Stimulated activated effector memory CD8-positive, alpha-beta T cell treated with anti-CD3 and anti-CD28 coated beads, Interleukin-12 subunit alpha, Interleukin-12 subunit beta, amount 100 ng/mL, for 72 hours (primary cell): ENCODE measurements around the gene ATP6V0D1.
A peak's percentile ranks its signal among the peaks of the same experiment; 100 is the strongest.

Experiments
- ATAC-seq: fragments of 150-1000 bp; cut with Tn5 transposase; 2 replicates; pipeline ENCODE4 v1.10.0; 2021
- DNase-seq, 2 donors: peaks; one replicate each; pipeline ENCODE4 v3.0.0; 2021 to 2022; ENCODE audit warnings: low spot score in 2 of 2
- H3K27ac Mint-ChIP-seq: one replicate; pipeline ENCODE4 v1.8.0; 2022; ENCODE audit warnings: mild to moderate bottlenecking, mixed read lengths
- H3K36me3 Mint-ChIP-seq: one replicate; pipeline ENCODE4 v1.8.0; 2022; ENCODE audit warnings: mild to moderate bottlenecking, mixed read lengths
- H3K4me1 Mint-ChIP-seq: one replicate; pipeline ENCODE4 v1.8.0; 2022; ENCODE audit warnings: mixed read lengths
- H3K4me3 Mint-ChIP-seq: one replicate; pipeline ENCODE4 v1.8.0; 2022; ENCODE audit warnings: mild to moderate bottlenecking, mixed read lengths
- H3K9me3 Mint-ChIP-seq: one replicate; pipeline ENCODE4 v1.8.0; 2022; ENCODE audit warnings: mixed read lengths

Gene ATP6V0D1

DNA sequence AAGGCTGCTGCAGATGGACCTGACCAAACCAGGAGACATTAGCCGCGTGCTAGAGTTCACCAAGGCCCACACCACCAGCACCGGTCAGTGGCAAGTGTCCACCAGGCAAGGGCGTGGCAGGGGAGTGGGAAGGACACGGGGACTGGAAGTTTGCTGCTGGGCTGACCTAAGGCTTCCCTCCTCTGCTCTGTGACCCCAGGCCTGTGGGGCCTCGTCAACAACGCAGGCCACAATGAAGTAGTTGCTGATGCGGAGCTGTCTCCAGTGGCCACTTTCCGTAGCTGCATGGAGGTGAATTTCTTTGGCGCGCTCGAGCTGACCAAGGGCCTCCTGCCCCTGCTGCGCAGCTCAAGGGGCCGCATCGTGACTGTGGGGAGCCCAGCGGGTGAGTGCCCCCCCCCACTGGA is 45.2 kb downstream of the ATP6V0D1 start:
- peaks cover 25% of the 10 kb centered on the region for H3K36me3 Mint-ChIP-seq
- DNase-seq = no peak
- no peaks in the 10 kb centered on the region for H3K9me3 Mint-ChIP-seq
- H3K4me1 Mint-ChIP-seq = peaks cover 26% of the 10 kb centered on the region
- no peak for ATAC-seq
- no peak overlapping the region for H3K4me3 Mint-ChIP-seq
- no peak overlapping the region for H3K27ac Mint-ChIP-seq

DNA sequence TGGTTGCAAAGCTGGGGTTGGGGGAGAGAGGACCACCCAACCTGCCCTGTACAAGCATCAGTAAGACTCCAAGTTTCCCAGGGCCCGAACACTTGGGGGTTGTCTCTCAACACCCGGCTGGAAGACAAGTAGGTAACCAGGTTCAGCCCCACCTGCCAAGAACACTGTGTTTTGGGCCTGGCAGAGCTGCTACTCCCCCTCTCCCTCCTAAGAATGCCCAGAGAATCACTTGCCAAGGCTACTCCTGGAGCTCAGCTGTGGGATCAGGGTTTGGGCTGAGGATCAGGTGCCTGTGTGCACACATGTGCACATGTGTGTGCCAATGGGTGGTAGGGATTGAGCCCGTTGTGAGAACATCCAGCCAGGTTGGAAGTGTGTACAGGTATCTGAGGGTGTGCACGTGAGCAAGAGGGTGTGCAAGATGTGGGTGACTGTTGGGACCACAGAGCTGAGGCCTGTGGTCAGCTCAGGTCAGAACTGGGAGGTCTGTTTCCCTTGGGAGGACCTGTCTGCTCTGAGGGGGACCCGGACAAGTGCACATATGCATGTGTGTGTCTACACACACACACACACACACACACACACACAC is 47.7 kb downstream of the ATP6V0D1 start:
- Mint-ChIP-seq H3K9me3 (no peaks in the 10 kb centered on the region), H3K4me3 (no peak overlapping the region), H3K27ac (peak overlapping the region; percentile 24), H3K36me3 (peaks cover 10% of the 10 kb centered on the region), H3K4me1 (peaks cover 25% of the 10 kb centered on the region)
- ATAC-seq = no peak
- no peak for DNase-seq

DNA sequence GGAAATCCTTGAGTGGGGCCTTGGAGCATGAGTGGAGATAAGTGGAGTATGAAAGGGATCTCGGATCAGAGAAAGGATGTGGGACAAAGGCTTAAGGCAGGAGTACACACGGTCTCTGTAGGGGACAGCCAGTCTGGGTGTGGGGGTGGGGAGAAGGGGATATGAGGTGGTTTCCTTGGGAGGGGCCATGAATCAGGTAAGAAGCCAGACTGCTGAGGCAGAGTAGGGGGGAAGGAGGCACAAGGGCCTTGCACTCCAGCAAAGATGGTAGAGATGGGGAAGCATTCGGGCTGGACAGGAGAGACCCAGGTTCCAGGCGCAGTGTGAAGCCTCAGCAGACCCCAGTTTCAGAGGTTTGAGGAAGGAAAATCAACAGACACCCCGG is 48.5 kb downstream of the ATP6V0D1 start:
- Mint-ChIP-seq H3K4me3 (no peak overlapping the region), H3K27ac (peak overlapping the region; percentile 32), H3K4me1 (peaks cover 20% of the 10 kb centered on the region), H3K9me3 (no peaks in the 10 kb centered on the region), H3K36me3 (peaks cover 2% of the 10 kb centered on the region)
- ATAC-seq = no peak
- DNase-seq = no peak

DNA sequence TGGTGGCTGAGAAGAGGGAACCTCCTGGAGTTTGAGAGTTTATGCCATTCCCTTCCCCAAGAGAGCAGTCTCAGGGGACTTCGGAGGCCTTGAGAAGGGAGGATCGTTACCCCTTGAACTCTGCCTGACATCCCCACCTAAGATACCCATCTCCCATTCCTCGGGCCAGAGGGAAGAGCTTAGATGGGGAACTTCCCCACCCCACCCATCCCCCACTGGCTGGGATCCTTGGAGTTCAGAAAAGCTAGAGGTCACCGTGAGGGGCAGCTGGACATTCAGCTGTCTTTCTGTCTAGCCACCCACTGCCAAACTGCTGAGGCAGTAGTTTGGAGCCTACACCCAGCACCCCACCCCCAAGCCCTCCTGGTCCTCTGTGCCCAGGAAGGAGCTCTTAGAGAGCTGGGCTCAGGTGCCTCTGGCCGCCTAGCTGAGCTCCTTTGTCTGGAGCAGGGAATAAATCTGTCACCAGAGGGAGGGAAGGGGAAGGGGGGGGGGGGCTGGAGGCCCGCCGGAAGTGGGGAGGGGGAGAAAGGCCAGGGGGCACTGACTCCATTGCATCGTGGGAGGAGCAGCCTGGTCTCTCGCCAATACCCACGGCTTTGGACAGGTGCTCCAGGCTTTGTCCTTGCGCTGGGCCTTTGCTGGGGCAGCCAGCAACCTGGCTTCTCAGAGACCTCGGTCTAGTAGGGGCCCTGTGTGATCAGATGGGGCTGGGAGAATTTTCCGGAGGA is 49.0 kb downstream of the ATP6V0D1 start:
- Mint-ChIP-seq H3K9me3 (no peaks in the 10 kb centered on the region), H3K36me3 (no peaks in the 10 kb centered on the region), H3K4me3 (peak overlapping the region; percentile 26), H3K27ac (peak overlapping the region; percentile 32), H3K4me1 (peaks cover 14% of the 10 kb centered on the region)
- no peak for ATAC-seq
- DNase-seq = no peak

DNA sequence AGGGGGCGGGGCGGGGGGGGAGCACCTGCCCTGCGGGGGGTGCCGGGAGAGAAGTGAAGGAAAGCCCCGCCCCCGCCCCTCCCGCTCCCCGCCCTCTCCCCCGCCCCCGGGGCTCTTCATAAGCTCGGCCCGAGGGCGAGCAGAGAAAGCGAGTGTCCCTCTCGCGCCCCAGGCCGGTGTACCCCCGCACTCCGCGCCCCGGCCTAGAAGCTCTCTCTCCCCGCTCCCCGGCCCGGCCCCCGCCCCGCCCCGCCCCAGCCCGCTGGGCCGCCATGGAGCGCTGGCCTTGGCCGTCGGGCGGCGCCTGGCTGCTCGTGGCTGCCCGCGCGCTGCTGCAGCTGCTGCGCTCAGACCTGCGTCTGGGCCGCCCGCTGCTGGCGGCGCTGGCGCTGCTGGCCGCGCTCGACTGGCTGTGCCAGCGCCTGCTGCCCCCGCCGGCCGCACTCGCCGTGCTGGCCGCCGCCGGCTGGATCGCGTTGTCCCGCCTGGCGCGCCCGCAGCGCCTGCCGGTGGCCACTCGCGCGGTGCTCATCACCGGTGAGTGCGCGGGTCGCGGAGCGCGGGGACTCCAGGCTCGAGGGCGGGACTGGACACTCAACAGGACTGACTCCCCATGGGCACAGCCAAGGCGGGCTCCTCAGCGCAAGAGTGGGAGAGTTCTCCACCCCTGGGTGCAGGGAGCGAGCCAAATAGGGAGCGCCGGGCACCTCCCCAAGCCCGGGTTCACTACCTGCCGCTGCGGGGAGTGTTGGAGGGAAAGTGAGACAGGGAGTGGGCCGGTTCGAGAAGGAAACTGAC is 49.8 kb downstream of the ATP6V0D1 start, which contains the start of gene HSD11B2:
Gene HSD11B2, plus strand, starts transcription at position 145 of the 798 bp plus-strand sequence. Its CDS starts 128 bp downstream, at position 273.
- peak within 1 kb of the TSS; percentile 75 for H3K4me3 Mint-ChIP-seq
- no peak within 1 kb of the TSS for H3K27ac Mint-ChIP-seq
- DNase-seq = peak in 1 of 2 donors; percentile 61
- H3K36me3 Mint-ChIP-seq = no peaks in the 10 kb centered on the region
- peaks cover 11% of the 10 kb centered on the region for H3K4me1 Mint-ChIP-seq
- ATAC-seq = peak; percentile 61
- H3K9me3 Mint-ChIP-seq = no peaks in the 10 kb centered on the region

DNA sequence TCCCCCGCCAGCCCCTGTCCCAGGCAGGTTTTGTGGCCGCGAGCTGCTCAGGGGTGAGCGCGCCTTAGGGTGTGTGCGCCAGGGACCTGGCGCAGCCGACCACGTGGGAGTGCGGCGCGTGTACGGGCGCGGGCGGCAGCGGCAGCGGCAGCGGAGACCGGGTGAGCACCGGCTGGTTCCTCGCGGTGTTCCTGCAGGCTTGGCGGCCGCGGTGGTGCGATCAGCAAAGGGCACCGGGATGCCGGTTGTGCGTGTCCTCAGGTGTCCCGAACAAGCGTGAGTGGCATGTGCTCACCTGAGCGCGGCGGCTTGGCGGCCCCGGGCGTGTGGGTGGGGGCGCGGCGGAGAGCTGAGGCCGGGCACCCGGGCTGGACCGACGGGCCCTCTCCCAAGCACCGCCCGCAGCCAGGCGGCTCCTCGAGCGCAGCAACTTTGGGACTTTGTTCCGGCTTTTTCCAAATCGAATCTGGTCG is 50.4 kb downstream of the ATP6V0D1 start:
- H3K4me1 Mint-ChIP-seq = peaks cover 11% of the 10 kb centered on the region
- H3K9me3 Mint-ChIP-seq = no peaks in the 10 kb centered on the region
- H3K4me3 Mint-ChIP-seq = peak overlapping the region; percentile 75
- ATAC-seq = peak; percentile 47
- peak in 1 of 2 donors; percentile 65 for DNase-seq
- no peaks in the 10 kb centered on the region for H3K36me3 Mint-ChIP-seq
- H3K27ac Mint-ChIP-seq = no peak overlapping the region

DNA sequence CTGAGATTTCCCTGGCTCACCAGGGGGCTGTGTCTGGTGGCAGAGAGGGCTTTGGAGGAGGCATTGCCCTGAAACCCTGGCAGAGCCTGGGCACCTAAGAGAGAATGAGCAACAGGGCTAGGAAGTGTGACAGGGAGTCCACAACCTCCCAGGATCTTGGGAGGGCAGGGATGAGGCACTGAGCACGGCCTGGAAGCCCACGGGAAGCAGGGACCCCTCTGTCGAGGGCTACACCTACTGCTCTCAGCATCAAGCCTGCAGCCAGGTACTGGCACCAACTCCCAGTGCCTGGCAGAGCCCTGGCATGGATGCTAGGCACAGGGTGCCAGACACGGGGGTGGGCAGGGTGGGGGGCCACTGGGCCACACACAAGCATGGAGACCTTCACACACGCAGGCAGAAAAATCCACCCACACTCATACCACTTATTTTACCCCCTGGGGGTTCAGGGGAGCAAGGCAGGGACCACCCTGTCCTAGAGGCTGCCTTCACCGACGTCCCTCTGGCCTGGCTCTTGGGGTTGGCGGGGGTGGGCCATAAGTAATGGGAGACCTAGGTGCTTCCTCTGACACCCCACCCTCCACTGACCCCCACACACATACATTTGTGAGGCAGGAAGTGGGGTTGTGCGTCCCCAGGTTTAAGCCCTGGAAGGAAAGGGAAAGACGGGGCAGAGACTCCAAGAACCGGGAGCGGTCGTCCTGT is 51.0 kb downstream of the ATP6V0D1 start:
- peak overlapping the region; percentile 75 for H3K4me3 Mint-ChIP-seq
- no peaks in the 10 kb centered on the region for H3K9me3 Mint-ChIP-seq
- DNase-seq (no peak), ATAC-seq (no peak)
- H3K4me1 Mint-ChIP-seq = peaks cover 11% of the 10 kb centered on the region
- no peaks in the 10 kb centered on the region for H3K36me3 Mint-ChIP-seq
- no peak overlapping the region for H3K27ac Mint-ChIP-seq

DNA sequence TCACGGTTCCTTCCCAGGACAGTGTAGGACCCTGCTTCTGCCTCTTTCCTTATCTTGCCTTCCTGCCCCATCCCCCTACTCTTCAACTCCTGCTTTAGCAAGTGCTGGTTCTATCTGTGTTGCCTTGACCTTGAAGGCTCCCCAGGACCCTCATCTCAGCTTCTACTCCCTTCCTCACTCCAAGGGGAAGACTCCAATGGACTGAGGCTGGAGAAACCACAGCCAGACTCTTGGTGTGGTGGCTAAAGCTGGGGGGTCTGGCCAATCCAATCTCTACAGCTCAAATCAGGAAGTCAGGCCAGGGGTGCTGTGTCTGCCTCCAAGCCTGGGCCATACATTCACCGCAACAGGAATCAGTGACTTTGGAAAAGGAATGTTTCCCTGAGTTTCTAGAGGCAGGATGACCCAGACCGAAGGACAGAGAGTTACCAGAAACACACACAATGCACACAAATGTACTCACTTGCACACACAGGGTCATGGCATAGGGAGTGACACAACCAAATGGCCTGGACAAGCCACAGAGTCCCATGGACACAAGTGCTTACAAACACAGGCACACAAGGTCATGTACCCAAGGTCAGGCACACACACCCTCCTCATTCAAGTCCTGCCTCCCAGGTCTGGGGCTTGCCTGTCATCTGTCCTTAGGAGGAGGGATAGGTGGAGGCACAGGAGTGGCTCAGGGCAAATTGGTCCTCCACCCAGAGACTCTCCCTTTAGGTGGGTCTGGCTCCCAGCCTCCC is 51.7 kb downstream of the ATP6V0D1 start:
- Mint-ChIP-seq H3K9me3 (no peaks in the 10 kb centered on the region), H3K36me3 (no peaks in the 10 kb centered on the region), H3K4me3 (peak overlapping the region; percentile 75), H3K27ac (peak overlapping the region; percentile 29), H3K4me1 (peaks cover 8% of the 10 kb centered on the region)
- DNase-seq (peak in 1 of 2 donors; percentile 55), ATAC-seq (no peak)

DNA sequence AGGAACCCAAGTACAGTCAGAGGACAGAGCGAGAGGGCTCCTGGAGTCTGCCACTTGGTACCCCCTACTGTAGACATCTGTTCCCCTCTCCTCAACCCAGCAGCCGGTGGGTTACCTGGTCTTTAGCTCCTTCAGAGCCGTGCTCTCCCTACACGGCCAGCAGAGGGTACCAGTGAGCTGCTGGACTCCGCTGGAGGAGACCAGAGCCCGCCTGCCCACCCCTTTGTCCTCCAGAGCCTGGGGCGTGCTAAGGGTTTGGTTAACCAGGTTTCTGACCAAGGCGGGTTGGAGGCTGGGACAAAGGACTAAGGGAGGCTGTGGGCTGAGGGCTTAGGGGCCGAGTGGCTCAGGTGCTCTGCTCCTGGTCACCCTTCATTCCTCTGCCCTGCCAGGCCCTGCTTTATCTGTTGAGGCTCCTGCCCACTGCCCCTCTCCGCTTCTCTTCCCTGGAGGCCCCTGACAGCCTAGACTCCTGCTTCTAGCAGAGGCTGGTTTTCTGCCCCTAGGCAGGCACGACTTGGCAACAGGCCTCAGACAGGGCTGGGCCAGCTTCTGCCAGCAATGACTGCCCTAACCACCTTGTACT is 52.7 kb downstream of the ATP6V0D1 start:
- H3K4me1 Mint-ChIP-seq = peaks cover 6% of the 10 kb centered on the region
- H3K9me3 Mint-ChIP-seq = no peaks in the 10 kb centered on the region
- no peaks in the 10 kb centered on the region for H3K36me3 Mint-ChIP-seq
- H3K4me3 Mint-ChIP-seq = no peak overlapping the region
- ATAC-seq (peak; percentile 76), DNase-seq (peak; percentile 58 to 83)
- peak overlapping the region; percentile 29 for H3K27ac Mint-ChIP-seq

DNA sequence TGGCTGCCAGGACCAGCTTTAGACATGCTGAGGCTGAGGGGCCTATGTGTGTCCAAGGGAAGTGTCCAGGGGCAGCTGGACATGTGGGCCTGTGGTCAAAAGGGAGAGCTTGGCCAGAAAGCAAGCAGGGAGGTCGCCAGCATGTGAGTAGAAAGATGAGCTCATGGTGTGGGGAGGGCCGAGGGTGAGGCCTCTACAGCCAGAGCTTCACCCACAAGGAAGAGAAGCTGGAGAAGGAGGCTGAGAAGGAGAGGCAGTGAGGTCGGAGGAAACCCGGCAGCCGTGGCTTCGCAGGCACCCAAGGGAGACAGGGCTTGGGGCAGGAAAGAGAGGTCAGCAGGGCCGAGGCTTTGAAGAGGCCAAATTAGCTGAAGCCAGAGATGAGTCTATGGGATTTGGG is 54.0 kb downstream of the ATP6V0D1 start:
- Mint-ChIP-seq H3K36me3 (no peaks in the 10 kb centered on the region), H3K4me3 (no peak overlapping the region), H3K4me1 (peaks cover 6% of the 10 kb centered on the region), H3K27ac (no peak overlapping the region), H3K9me3 (no peaks in the 10 kb centered on the region)
- ATAC-seq = no peak
- no peak for DNase-seq

DNA sequence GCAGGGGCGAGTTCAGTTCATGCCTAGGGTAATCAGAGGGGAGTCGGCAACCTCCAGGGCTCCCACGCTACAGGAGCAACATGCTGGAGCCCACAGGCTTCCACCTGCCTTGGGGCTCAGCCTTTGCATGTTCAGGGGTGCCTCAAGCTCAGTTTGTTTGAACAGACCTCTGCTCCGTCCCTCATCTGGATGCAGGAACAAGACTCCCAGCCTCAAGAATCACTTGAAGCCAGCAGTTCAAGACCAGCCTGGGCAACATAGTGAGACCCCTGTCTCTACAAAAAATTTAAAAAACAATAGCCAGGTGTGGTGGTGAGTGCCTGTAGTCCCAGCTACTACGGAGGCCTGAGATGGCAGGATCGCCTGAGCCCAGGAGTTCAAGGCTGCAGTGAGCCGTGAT is 54.9 kb downstream of the ATP6V0D1 start:
- DNase-seq = no peak

DNA sequence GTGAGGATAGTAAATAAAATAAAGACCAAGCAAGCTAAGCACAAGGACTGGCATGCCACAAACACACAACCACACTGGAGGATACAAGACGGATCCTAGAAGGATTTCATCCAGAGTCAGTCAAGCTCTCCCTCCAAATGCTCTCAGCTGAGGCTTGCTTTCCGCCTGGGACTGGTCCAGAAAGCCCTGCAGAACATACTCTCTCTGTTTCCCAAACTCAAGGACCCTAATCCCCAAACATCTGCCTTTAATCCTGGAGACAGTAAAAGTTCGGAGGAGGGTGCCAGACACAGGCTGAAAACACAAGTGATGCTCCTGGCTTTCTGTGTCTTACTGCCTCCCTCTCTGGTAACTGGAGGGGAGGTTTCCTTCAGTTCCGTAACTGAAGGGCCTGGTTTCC is 55.4 kb downstream of the ATP6V0D1 start:
- Mint-ChIP-seq H3K27ac (no peak overlapping the region), H3K4me3 (no peak overlapping the region), H3K9me3 (no peaks in the 10 kb centered on the region), H3K36me3 (no peaks in the 10 kb centered on the region), H3K4me1 (peaks cover 5% of the 10 kb centered on the region)
- ATAC-seq = no peak
- DNase-seq = no peak

More for the DNA sequence above, 54.9 kb downstream of the ATP6V0D1 start:
- H3K4me1 Mint-ChIP-seq = peaks cover 6% of the 10 kb centered on the region
- ATAC-seq = no peak
- H3K4me3 Mint-ChIP-seq = no peak overlapping the region
- no peaks in the 10 kb centered on the region for H3K9me3 Mint-ChIP-seq
- H3K36me3 Mint-ChIP-seq = no peaks in the 10 kb centered on the region
- no peak overlapping the region for H3K27ac Mint-ChIP-seq

DNA sequence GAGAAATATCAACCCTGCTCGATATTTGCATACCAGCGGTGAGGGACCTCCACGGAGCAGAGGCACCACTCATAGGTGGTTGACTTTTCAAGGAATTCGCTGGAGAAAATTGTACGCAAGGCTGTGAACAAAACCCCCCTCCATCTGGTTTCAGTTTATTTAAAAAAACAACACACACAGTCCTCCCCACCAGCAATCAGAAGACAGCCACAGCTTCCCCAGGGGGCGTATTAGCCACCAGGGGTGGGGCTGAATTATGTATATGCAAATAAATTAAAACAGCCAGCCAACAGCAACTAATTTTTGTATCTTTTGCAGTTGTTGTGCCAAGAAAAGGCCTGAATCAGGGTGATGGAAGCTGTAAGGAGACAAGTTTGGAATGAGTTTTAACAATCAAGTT is 55.9 kb downstream of the ATP6V0D1 start:
- ATAC-seq (no peak), DNase-seq (no peak)
- Mint-ChIP-seq H3K36me3 (no peaks in the 10 kb centered on the region), H3K4me1 (peaks cover under 1% of the 10 kb centered on the region), H3K4me3 (no peak overlapping the region), H3K27ac (no peak overlapping the region), H3K9me3 (no peaks in the 10 kb centered on the region)

DNA sequence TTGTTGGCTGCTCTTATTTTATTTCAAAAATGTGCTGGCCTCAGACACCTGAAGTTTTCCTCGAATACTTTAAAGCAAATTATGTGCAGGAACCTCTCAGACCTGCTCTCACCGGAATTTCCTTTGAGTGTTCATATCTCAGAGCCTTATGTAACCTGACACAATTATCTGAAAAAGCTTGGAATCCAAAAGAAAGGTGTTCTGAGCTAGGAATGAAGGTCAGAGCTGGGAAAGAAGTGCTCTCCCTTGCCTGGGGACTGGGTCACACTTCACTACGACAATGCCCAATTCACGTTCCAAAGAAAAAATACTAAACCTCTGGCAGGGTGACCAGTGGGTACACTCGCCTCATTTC is 56.7 kb downstream of the ATP6V0D1 start:
- ATAC-seq (no peak), DNase-seq (no peak)
- Mint-ChIP-seq H3K4me1 (no peaks in the 10 kb centered on the region), H3K9me3 (no peaks in the 10 kb centered on the region), H3K27ac (no peak overlapping the region), H3K4me3 (no peak overlapping the region), H3K36me3 (no peaks in the 10 kb centered on the region)
